ENCODE results near the gene CDYL2. TPM values are rescaled to one million over a fixed set of nuclear protein-coding genes. Genes with fewer than 3 reads are reported as not detected.

Gene CDYL2
- total and polyA plus RNA-seq, 8 donors: 0.60 to 7.3 (median 1.7) TPM

- Histone ChIP-seq H3K36me3 (no peaks in the 10 kb centered on the region), H3K4me1 (peaks cover 0 to 3% (median under 1%) of the 10 kb centered on the region in 4 donors), H3K27ac (no peak overlapping the region), H3K9me3 (peaks cover 0 to 24% (median 4%) of the 10 kb centered on the region in 4 donors), H3K4me3 (no peak overlapping the region), H3K27me3 (no peaks in the 10 kb centered on the region)
- TF ChIP-seq POLR2AphosphoS5 (IDR thresholded peaks at IDR 0.05) (no peak), EP300 (IDR thresholded peaks at IDR 0.05) (no peak), POLR2A (IDR thresholded peaks at IDR 0.05) (no peak), CTCF (IDR thresholded peaks at IDR 0.05) (no peak)
- DNase-seq: no peak
- intact Hi-C loops (cut with DNase I; ENCODE audit: low total_unique reads): no loop called here
Observed at GRCh38 chr16:80723981-80724380, 80.4 kb downstream of the CDYL2 start.

DNA sequence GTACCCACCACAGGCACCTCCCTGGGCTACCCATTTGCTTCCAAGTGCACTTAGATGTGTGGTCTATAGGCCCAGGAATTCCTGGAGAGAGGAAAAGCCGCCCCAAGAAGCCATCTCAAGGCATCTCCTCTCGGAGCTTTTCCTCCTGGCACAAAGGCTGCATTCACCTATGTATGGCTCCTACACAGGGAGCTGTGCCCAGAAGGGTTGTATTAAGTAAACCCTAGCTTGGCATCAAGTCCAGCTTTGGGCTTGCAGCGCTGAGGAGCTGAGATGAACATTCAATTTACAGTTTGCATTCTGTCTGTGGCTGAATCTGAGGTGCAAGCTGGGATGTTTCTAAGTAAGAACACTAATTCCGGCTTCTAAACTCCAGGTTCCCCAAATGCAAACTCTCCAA lies 81.3 kb downstream of the CDYL2 start:
- no peak for TF ChIP-seq EP300 (IDR thresholded peaks at IDR 0.05)
- no peak for TF ChIP-seq CTCF (IDR thresholded peaks at IDR 0.05)
- TF ChIP-seq POLR2A (IDR thresholded peaks at IDR 0.05): no peak
- no peak for TF ChIP-seq POLR2AphosphoS5 (IDR thresholded peaks at IDR 0.05)
- no peaks in the 10 kb centered on the region for H3K27me3 ChIP-seq
- no peak overlapping the region for H3K4me3 ChIP-seq
- intact Hi-C loops (cut with DNase I; ENCODE audit: low total_unique reads): no loop called here
- peaks cover 0 to 12% (median 7%) of the 10 kb centered on the region in 4 donors for H3K4me1 ChIP-seq
- H3K36me3 ChIP-seq: no peaks in the 10 kb centered on the region
- no peak overlapping the region for H3K27ac ChIP-seq
- 48 to 73% (median 68%) methylated on average over 4 of the region's 4 CpGs for WGBS, 5 donors
- H3K9me3 ChIP-seq: peaks cover 0 to 24% (median 4%) of the 10 kb centered on the region in 4 donors
- peak in 1 of 2 donors; percentile 47 for DNase-seq

DNA sequence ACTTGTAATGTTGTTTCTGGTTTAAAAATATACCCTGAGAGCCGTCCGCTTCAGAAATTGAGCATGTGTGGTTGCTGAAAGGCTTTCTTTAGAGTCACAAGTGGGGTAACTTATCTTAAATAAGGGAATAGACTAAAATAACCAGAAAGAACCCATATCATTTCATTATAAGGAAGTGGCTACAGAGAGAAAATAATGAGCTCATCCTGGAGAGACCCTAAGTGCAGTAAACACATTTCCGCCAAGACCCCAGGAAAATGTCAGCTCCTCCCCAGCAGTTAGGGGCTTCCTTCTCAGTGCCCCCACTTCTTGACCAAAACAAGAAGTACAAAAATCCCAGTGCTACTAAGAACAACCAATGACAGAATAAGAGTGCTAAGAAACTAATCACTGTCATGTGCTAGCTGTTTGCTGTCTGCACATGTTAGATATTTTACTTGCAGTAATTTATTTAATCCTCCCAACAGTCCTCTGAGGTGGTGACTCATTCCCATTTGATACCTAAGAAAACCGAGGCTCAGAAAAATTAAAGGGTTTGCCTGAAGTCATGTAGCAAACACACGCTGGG lies 83.5 kb downstream of the CDYL2 start:
- Histone ChIP-seq H3K4me3 (no peak overlapping the region), H3K27ac (no peak overlapping the region), H3K36me3 (no peaks in the 10 kb centered on the region), H3K4me1 (peaks cover 0 to 22% (median 12%) of the 10 kb centered on the region in 4 donors), H3K9me3 (peaks cover 0 to 12% (median 4%) of the 10 kb centered on the region in 4 donors), H3K27me3 (no peaks in the 10 kb centered on the region)
- TF ChIP-seq POLR2A (IDR thresholded peaks at IDR 0.05): no peak
- WGBS, 5 donors: 76 to 91% (median 85%) methylated on average over 5 of the region's 5 CpGs
- intact Hi-C loops (cut with DNase I; ENCODE audit: low total_unique reads): no loop called here
- no peak for DNase-seq

GRCh38 chr16:80719573-80719972 lies 84.8 kb downstream of the CDYL2 start:
- Histone ChIP-seq H3K27me3 (no peaks in the 10 kb centered on the region), H3K4me3 (no peak overlapping the region), H3K27ac (no peak overlapping the region), H3K4me1 (peaks cover 0 to 22% (median 12%) of the 10 kb centered on the region in 4 donors), H3K9me3 (peaks cover 0 to 12% (median 4%) of the 10 kb centered on the region in 4 donors), H3K36me3 (no peaks in the 10 kb centered on the region)
- WGBS, 5 donors: 66 to 91% (median 81%) methylated on average over 1 to 2 of the region's 2 CpGs
- no peak for DNase-seq
- intact Hi-C loops (cut with DNase I; ENCODE audit: low total_unique reads): no loop called here
- no peak for TF ChIP-seq CTCF (IDR thresholded peaks at IDR 0.05)
- TF ChIP-seq POLR2A (IDR thresholded peaks at IDR 0.05): no peak
- TF ChIP-seq POLR2AphosphoS5 (IDR thresholded peaks at IDR 0.05): no peak
- TF ChIP-seq EP300 (IDR thresholded peaks at IDR 0.05): no peak

GRCh38 chr16:80718480-80719220 lies 85.7 kb downstream of the CDYL2 start:
- Histone ChIP-seq H3K27me3 (no peaks in the 10 kb centered on the region), H3K36me3 (no peaks in the 10 kb centered on the region), H3K27ac (no peak overlapping the region), H3K4me3 (no peak overlapping the region), H3K9me3 (peaks cover 0 to 13% (median 6%) of the 10 kb centered on the region in 4 donors), H3K4me1 (peaks cover 0 to 22% (median 12%) of the 10 kb centered on the region in 4 donors)
- 55 to 61% (median 57%) methylated on average over 10 of the region's 10 CpGs for WGBS, 5 donors
- TF ChIP-seq POLR2A (IDR thresholded peaks at IDR 0.05) (no peak), POLR2AphosphoS5 (IDR thresholded peaks at IDR 0.05) (peak in 1 of 3 donors; percentile 15), CTCF (IDR thresholded peaks at IDR 0.05) (no peak), EP300 (IDR thresholded peaks at IDR 0.05) (no peak)
- DNase-seq: peak; percentile 56 to 82
- intact Hi-C loops (cut with DNase I; ENCODE audit: low total_unique reads): no loop called here

Data from stomach (tissue), 9 donors.